ENCODE measurements around the gene EBNA1BP2. TPM values are rescaled to one million over a fixed set of nuclear protein-coding genes. Genes with fewer than 3 reads are reported as not detected.

Gene EBNA1BP2
- total and polyA plus RNA-seq, 4 donors = 25.6 to 90.6 (median 41.6) TPM

DNA sequence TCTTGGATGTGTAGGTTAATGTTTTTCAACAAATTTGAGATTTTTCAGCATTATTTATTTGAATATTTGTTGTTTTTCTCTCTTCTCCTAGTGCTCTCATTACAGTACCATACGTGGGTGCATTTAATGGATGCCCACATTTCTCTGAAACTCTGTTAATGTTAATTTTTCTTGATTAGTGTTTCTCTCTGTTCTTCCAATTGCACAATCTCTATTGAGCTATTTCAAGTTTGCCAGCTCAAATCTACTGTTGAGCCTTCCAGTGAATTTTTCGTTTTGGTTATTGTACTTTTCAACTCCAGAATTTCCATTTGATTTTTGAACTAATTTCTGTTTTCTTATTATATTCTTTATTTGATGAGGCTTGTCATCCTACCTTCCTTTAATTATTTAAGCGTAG, 31.8 kb upstream of the EBNA1BP2 start:
- WGBS = 91% methylated on average over 3 of the region's 3 CpGs

DNA sequence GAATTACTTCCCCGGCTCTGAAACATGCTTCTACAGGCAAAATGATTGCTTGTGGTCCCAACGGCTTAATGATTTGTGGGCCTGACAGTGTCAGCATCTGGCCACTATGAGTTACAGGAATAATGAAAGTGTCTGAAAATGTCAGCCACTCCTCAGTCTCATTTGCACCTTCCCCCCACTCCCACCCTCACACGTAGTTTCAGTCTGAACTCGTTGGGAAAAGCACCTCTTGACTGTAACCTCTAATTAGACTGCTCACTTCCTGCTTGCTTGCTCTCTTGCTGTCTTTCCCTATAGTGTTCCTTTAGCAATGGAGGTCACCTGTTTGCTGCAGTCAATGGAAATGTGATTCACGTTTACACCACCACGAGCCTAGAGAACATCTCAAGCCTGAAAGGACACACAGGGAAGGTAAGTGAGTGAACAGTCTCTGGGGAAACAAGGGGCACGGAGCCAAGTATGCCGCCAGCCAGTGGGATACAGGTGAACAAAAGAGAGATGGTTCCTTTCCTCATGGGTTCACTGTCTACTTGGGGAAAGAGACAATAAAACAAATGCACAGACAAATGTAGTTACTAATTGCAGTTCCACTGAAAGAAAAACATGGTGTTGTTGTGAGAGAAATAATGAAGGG, 27.1 kb upstream of the EBNA1BP2 start:
- no peak for TF ChIP-seq EGR1 (IDR thresholded peaks at IDR 0.05; ENCODE audit: low read depth in 2 of 2)
- no peak for TF ChIP-seq NR2F2 (IDR thresholded peaks at IDR 0.05)
- no peak for TF ChIP-seq SP1 (IDR thresholded peaks at IDR 0.05)
- peaks cover 2 to 20% (median 7%) of the 10 kb centered on the region in 4 donors for H3K36me3 ChIP-seq (ENCODE audit: control insufficient read depth in 4 of 4, insufficient read depth in 3 of 4, low read depth in 1 of 4, low read length in 3 of 4)
- H3K9ac ChIP-seq (ENCODE audit: low read depth in 1 of 2, low read length in 2 of 2) = no peak overlapping the region
- WGBS = 85% methylated on average over 8 of the region's 8 CpGs
- no peak overlapping the region for H3K27ac ChIP-seq (ENCODE audit: low read depth in 1 of 2, low read length in 2 of 2)
- no peaks in the 10 kb centered on the region for H3K9me3 ChIP-seq (ENCODE audit: control insufficient read depth in 4 of 4, low read length in 3 of 4)
- no peak for DNase-seq (ENCODE audit: low spot score)
- H3K4me3 ChIP-seq (ENCODE audit: low read depth in 1 of 3, low read length in 3 of 3) = no peak overlapping the region
- no peaks in the 10 kb centered on the region for H3K27me3 ChIP-seq (ENCODE audit: control insufficient read depth in 4 of 4, insufficient read depth in 4 of 4, low read length in 3 of 4)
- peaks cover 0 to 6% (median 2%) of the 10 kb centered on the region in 4 donors for H3K4me1 ChIP-seq (ENCODE audit: control insufficient read depth in 4 of 4, insufficient read depth in 4 of 4, low read length in 3 of 4)

More for the DNA sequence above, 31.8 kb upstream of the EBNA1BP2 start:
- peaks cover 0 to 8% (median 6%) of the 10 kb centered on the region in 4 donors for H3K4me1 ChIP-seq (ENCODE audit: control insufficient read depth in 4 of 4, insufficient read depth in 4 of 4, low read length in 3 of 4)
- DNase-seq (ENCODE audit: low spot score) = no peak
- H3K27ac ChIP-seq (ENCODE audit: low read depth in 1 of 2, low read length in 2 of 2) = no peak overlapping the region
- H3K36me3 ChIP-seq (ENCODE audit: control insufficient read depth in 4 of 4, insufficient read depth in 3 of 4, low read depth in 1 of 4, low read length in 3 of 4) = peaks cover 0 to 24% (median 13%) of the 10 kb centered on the region in 4 donors
- TF ChIP-seq HNF4G (IDR thresholded peaks at IDR 0.05) = no peak
- no peak for TF ChIP-seq RAD21 (IDR thresholded peaks at IDR 0.05)
- TF ChIP-seq SP1 (IDR thresholded peaks at IDR 0.05) = no peak
- TF ChIP-seq TAF1 (conservative IDR thresholded peaks at IDR 0.05) = no peak
- no peak for TF ChIP-seq HNF4A (conservative IDR thresholded peaks at IDR 0.05)
- no peak for TF ChIP-seq JUND (IDR thresholded peaks at IDR 0.05)
- no peak for TF ChIP-seq GABPA (IDR thresholded peaks at IDR 0.05 in 1 of 2, conservative IDR thresholded peaks at IDR 0.05 in 1 of 2)
- no peak for TF ChIP-seq NR2F2 (IDR thresholded peaks at IDR 0.05)
- TF ChIP-seq, protein P1, sequence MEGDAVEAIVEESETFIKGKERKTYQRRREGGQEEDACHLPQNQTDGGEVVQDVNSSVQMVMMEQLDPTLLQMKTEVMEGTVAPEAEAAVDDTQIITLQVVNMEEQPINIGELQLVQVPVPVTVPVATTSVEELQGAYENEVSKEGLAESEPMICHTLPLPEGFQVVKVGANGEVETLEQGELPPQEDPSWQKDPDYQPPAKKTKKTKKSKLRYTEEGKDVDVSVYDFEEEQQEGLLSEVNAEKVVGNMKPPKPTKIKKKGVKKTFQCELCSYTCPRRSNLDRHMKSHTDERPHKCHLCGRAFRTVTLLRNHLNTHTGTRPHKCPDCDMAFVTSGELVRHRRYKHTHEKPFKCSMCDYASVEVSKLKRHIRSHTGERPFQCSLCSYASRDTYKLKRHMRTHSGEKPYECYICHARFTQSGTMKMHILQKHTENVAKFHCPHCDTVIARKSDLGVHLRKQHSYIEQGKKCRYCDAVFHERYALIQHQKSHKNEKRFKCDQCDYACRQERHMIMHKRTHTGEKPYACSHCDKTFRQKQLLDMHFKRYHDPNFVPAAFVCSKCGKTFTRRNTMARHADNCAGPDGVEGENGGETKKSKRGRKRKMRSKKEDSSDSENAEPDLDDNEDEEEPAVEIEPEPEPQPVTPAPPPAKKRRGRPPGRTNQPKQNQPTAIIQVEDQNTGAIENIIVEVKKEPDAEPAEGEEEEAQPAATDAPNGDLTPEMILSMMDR (IDR thresholded peaks at IDR 0.05; ENCODE audit: low read depth, low read length, missing input control) = no peak
- TF ChIP-seq, protein P2, sequence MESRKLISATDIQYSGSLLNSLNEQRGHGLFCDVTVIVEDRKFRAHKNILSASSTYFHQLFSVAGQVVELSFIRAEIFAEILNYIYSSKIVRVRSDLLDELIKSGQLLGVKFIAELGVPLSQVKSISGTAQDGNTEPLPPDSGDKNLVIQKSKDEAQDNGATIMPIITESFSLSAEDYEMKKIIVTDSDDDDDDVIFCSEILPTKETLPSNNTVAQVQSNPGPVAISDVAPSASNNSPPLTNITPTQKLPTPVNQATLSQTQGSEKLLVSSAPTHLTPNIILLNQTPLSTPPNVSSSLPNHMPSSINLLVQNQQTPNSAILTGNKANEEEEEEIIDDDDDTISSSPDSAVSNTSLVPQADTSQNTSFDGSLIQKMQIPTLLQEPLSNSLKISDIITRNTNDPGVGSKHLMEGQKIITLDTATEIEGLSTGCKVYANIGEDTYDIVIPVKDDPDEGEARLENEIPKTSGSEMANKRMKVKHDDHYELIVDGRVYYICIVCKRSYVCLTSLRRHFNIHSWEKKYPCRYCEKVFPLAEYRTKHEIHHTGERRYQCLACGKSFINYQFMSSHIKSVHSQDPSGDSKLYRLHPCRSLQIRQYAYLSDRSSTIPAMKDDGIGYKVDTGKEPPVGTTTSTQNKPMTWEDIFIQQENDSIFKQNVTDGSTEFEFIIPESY (IDR thresholded peaks at IDR 0.05) = no peak
- TF ChIP-seq, protein P3, sequence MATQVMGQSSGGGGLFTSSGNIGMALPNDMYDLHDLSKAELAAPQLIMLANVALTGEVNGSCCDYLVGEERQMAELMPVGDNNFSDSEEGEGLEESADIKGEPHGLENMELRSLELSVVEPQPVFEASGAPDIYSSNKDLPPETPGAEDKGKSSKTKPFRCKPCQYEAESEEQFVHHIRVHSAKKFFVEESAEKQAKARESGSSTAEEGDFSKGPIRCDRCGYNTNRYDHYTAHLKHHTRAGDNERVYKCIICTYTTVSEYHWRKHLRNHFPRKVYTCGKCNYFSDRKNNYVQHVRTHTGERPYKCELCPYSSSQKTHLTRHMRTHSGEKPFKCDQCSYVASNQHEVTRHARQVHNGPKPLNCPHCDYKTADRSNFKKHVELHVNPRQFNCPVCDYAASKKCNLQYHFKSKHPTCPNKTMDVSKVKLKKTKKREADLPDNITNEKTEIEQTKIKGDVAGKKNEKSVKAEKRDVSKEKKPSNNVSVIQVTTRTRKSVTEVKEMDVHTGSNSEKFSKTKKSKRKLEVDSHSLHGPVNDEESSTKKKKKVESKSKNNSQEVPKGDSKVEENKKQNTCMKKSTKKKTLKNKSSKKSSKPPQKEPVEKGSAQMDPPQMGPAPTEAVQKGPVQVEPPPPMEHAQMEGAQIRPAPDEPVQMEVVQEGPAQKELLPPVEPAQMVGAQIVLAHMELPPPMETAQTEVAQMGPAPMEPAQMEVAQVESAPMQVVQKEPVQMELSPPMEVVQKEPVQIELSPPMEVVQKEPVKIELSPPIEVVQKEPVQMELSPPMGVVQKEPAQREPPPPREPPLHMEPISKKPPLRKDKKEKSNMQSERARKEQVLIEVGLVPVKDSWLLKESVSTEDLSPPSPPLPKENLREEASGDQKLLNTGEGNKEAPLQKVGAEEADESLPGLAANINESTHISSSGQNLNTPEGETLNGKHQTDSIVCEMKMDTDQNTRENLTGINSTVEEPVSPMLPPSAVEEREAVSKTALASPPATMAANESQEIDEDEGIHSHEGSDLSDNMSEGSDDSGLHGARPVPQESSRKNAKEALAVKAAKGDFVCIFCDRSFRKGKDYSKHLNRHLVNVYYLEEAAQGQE (IDR thresholded peaks at IDR 0.05) = no peak
- TF ChIP-seq YY1 (IDR thresholded peaks at IDR 0.05) = no peak
- H3K27me3 ChIP-seq (ENCODE audit: control insufficient read depth in 4 of 4, insufficient read depth in 4 of 4, low read length in 3 of 4) = no peaks in the 10 kb centered on the region
- no peak overlapping the region for H3K9ac ChIP-seq (ENCODE audit: low read depth in 1 of 2, low read length in 2 of 2)
- no peaks in the 10 kb centered on the region for H3K9me3 ChIP-seq (ENCODE audit: control insufficient read depth in 4 of 4, low read length in 3 of 4)
- no peak overlapping the region for H3K4me3 ChIP-seq (ENCODE audit: low read depth in 1 of 3, low read length in 3 of 3)

Data from liver (tissue), 9 donors.